ENCODE results near the gene HSPH1.

- TF ChIP-seq EZH2phosphoT487 (IDR thresholded peaks at IDR 0.05; ENCODE audit: low read length) (no peak), CTCF (IDR thresholded peaks at IDR 0.05; ENCODE audit: low read length) (no peak)
Measured at GRCh38 chr13:31200637-31200971, 38.9 kb upstream of the HSPH1 start.
